COLO829 (cell line): ENCODE results near the gene MFSD2B.

Experiments used
- DNase-seq: peaks from one replicate; pipeline ENCODE4 v3.0.0; 2012; ENCODE audit warnings: low spot score

The MFSD2B gene

GRCh38 chr2:24050041-24050979, 40.4 kb downstream of the MFSD2B start:
- no peak for DNase-seq

GRCh38 chr2:24051833-24052232, 41.9 kb downstream of the MFSD2B start:
- DNase-seq, result no peak

DNA sequence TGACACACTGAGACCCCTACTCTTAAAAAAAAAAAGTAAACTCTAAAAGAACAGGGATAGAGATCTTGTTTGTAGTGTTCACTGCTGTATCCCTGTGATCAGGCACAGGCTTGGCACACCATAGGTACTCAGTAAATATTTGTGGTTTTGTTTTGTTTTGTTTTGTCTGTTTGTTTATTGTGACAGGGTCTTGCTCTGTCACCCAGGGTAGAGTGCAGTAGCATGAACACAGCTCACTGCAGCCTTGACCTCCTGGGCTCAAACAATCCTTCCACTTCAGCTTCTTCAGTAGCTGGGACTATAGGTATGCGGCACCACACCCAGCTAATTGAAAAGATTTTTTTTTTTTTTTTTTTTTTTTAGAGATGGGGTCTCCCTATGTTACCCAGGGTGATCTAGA, 43.1 kb downstream of the MFSD2B start:
- no peak for DNase-seq

DNA sequence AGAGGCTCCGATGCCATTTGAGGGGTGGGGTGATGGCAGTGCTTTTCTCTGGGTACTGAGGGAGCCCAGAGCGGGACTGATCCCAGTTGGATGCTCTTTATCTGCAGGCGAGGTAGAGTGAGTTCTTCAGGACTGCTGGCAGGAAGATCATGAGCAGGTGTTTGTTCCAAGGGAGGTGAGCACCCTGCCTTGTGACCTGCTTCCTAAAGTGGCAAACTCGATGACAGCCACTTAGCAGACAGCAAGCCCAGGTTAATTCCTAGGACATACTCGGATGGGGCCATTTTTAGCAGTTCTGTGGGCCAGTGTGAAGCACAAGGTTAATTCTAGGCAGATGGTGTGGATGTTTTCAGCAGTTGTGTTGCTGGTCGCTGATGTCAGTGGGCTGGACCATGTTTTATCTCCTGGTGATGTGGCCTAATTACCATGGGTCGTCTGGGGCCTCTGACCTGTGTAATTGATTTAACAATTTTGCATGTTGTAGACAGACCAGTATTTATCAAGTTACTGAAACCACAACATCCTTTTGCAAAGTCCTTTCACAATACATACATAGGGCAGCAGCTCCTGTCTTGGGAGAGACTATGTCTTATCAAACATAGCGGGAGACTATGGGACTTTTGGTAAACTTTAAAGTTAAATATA, 44.6 kb downstream of the MFSD2B start:
- no peak for DNase-seq

DNA sequence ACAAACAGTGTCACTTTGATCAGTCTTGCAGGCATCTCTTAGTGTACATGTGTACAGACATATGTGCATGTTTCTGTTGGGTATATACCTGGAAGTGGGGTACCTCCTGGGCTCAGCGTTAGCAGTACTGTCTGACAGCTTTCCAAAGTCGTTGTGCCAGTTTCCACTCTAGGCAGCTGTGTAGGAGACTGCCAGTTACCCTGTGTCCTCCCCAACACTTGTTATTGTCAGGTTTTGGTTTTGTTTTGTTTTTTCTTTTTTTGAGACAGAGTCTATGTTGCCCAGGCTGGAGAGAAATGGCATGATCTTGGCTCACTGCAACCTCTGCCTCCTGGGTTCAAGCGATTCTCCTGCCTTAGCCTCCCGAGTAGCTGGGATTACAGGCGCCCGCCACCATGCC, 45.9 kb downstream of the MFSD2B start:
- DNase-seq, result no peak

GRCh38 chr2:24058564-24059271, 48.8 kb downstream of the MFSD2B start:
- DNase-seq, result no peak

DNA sequence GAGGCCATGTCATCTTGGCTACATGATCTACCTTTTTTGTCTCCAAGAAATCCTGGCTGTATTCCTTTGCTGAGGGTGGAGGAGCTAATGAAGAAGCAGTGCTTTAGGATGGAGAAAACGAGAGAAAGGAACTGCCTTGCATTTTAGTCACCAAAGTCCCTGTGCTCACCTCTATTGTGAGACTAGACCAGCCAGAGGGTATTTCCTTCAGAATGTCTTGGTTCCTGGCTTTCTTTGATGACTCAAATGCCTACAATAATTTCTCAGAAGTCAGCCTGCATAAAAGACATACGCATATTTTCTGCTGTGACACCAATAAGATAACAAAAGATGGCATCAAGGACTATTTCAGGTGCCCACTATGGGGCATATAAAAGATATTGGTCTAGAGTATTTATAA, 55.5 kb downstream of the MFSD2B start:
- no peak for DNase-seq

DNA sequence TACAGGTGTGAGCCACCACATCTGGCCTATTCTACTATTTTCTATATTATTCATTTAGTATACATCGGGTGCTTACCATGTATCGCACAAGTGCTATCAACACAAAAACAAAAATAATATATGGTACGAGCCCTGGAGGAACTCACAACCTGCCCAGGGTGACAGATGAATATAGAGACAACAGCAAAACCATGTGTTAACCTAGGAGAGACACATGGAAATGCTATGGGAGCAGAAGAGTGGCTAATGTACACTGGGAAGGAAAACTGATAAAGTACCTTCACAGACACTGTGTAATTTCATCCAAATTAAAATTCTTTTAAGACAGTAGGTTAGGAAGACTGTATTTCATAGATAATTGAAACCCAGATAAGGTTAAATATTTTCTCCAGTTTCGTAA, 62.4 kb downstream of the MFSD2B start:
- no peak for DNase-seq

- DNase-seq, result no peak
Observed at GRCh38 chr2:24073816-24074215, 63.9 kb downstream of the MFSD2B start.

DNA sequence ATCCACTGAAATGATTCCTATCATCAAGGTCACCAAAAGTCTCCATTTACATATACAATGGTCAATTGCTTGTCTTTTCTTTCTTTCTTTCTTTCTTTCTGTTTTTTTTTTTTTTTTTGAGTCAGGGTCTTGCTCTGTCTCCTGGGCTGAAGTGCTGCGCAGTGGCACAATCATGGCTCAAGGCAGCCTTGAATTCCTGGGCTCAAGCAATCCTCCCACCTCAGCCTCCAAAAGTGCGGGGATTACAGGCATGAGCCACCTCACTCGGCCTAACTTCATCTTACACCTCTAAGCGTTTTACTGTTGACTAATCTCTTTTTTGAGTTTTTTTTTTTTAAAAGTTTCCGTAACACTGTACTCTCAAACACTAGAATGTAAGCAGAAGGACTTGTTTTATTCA, 65.4 kb downstream of the MFSD2B start:
- no peak for DNase-seq
